ENCODE measurements around the gene LMO7. TPM values are rescaled to one million over a fixed set of nuclear protein-coding genes. Genes with fewer than 3 reads are reported as not detected.

Gene LMO7
- total RNA-seq, 3 donors from 2014 or later = 11.0 to 71.3 (median 32.8) TPM

GRCh38 chr13:75875450-75875849 lies 239.3 kb downstream of the LMO7 start:
- no peak for TF ChIP-seq POLR2A (IDR thresholded peaks at IDR 0.05)
- TF ChIP-seq CTCF (IDR thresholded peaks at IDR 0.05) = no peak
- TF ChIP-seq POLR2AphosphoS5 (IDR thresholded peaks at IDR 0.05) = no peak
- H3K4me1 ChIP-seq = no peaks in the 10 kb centered on the region
- H3K27me3 ChIP-seq = no peaks in the 10 kb centered on the region
- intact Hi-C loops (cut with DNase I; ENCODE audit: low total_unique reads) = loop anchor here (10.0 kb wide), 1 partner anchor 1029 kb away; no protein-coding TSS in a partner anchor
- DNase-seq (ENCODE audit: low spot score in 2 of 2) = no peak
- no peak overlapping the region for H3K27ac ChIP-seq
- H3K9me3 ChIP-seq = no peaks in the 10 kb centered on the region
- no peak overlapping the region for H3K4me3 ChIP-seq
- no peaks in the 10 kb centered on the region for H3K36me3 ChIP-seq

GRCh38 chr13:75876142-75877050 lies 240.3 kb downstream of the LMO7 start:
- Histone ChIP-seq H3K27ac (no peak overlapping the region), H3K4me1 (no peaks in the 10 kb centered on the region), H3K4me3 (no peak overlapping the region), H3K27me3 (no peaks in the 10 kb centered on the region), H3K9me3 (no peaks in the 10 kb centered on the region), H3K36me3 (no peaks in the 10 kb centered on the region)
- intact Hi-C loops (cut with DNase I; ENCODE audit: low total_unique reads) = loop anchor here (10.0 kb wide), 1 partner anchor 1028 kb away; no protein-coding TSS in a partner anchor
- TF ChIP-seq POLR2A (IDR thresholded peaks at IDR 0.05) (no peak), CTCF (IDR thresholded peaks at IDR 0.05) (peak; percentile 82 to 93 (median 89)), POLR2AphosphoS5 (IDR thresholded peaks at IDR 0.05) (no peak)
- DNase-seq (ENCODE audit: low spot score in 2 of 2) = peak in 1 of 2 donors; percentile 49

- intact Hi-C loops (cut with DNase I; ENCODE audit: low total_unique reads) = loop anchor here (10.0 kb wide), 1 partner anchor 1028 kb away; no protein-coding TSS in a partner anchor
- no peak for TF ChIP-seq POLR2A (IDR thresholded peaks at IDR 0.05)
- TF ChIP-seq CTCF (IDR thresholded peaks at IDR 0.05) = no peak
- TF ChIP-seq POLR2AphosphoS5 (IDR thresholded peaks at IDR 0.05) = no peak
- Histone ChIP-seq H3K9me3 (no peaks in the 10 kb centered on the region), H3K27me3 (no peaks in the 10 kb centered on the region), H3K4me3 (no peak overlapping the region), H3K36me3 (no peaks in the 10 kb centered on the region), H3K27ac (no peak overlapping the region), H3K4me1 (no peaks in the 10 kb centered on the region)
- no peak for DNase-seq (ENCODE audit: low spot score in 2 of 2)
These were observed 240.9 kb downstream of the LMO7 start for GRCh38 chr13:75877071-75877470.

GRCh38 chr13:75879656-75880055 lies 243.5 kb downstream of the LMO7 start:
- Histone ChIP-seq H3K9me3 (no peaks in the 10 kb centered on the region), H3K4me3 (no peak overlapping the region), H3K4me1 (no peaks in the 10 kb centered on the region), H3K27me3 (no peaks in the 10 kb centered on the region), H3K36me3 (no peaks in the 10 kb centered on the region), H3K27ac (no peak overlapping the region)
- intact Hi-C loops (cut with DNase I; ENCODE audit: low total_unique reads) = loop anchor here (10.0 kb wide), 1 partner anchor 1025 kb away; no protein-coding TSS in a partner anchor
- TF ChIP-seq CTCF (IDR thresholded peaks at IDR 0.05) (no peak), POLR2A (IDR thresholded peaks at IDR 0.05) (no peak), POLR2AphosphoS5 (IDR thresholded peaks at IDR 0.05) (no peak)
- no peak for DNase-seq (ENCODE audit: low spot score in 2 of 2)

All from breast epithelium (tissue), 4 donors.